GM18909 (cell line): ENCODE measurements around the gene DCST1.

Experiments
- ATAC-seq: cut with Tn5 transposase; IDR thresholded peaks from one replicate; pipeline ENCODE4 v1.9.1; 2021; ENCODE audit warnings: mild to moderate bottlenecking; ENCODE audit not compliant: unreplicated experiment, poor library complexity

The DCST1 gene

GRCh38 chr1:155000726-155001424 lies 32.7 kb upstream of the DCST1 start:
- peak; percentile 40 for ATAC-seq

- no peak for ATAC-seq
Measured at GRCh38 chr1:155001425-155001674, 32.3 kb upstream of the DCST1 start.

- ATAC-seq = peak; percentile 53
Measured at GRCh38 chr1:155001675-155002463, 31.8 kb upstream of the DCST1 start.

GRCh38 chr1:155002464-155003226 lies 31.0 kb upstream of the DCST1 start, which contains the start of gene ZBTB7B:
Gene ZBTB7B (plus strand): TSS chr1:155002802. CDS start chr1:155014661, 11,859 bp downstream.
- ATAC-seq = no peak

- no peak for ATAC-seq
Measured at GRCh38 chr1:155003227-155003765, 30.3 kb upstream of the DCST1 start.

GRCh38 chr1:155003766-155004351 lies 29.8 kb upstream of the DCST1 start:
- no peak for ATAC-seq

- ATAC-seq = no peak
Measured at GRCh38 chr1:155004352-155005075, 29.1 kb upstream of the DCST1 start.

GRCh38 chr1:155005076-155006011 lies 28.3 kb upstream of the DCST1 start:
- no peak for ATAC-seq

GRCh38 chr1:155006601-155007101 lies 27.0 kb upstream of the DCST1 start:
- no peak for ATAC-seq

- no peak for ATAC-seq
Measured at GRCh38 chr1:155007251-155007828, 26.3 kb upstream of the DCST1 start.

- no peak for ATAC-seq
Measured at GRCh38 chr1:155008015-155008941, 25.3 kb upstream of the DCST1 start.

GRCh38 chr1:155009221-155009711 lies 24.4 kb upstream of the DCST1 start:
- no peak for ATAC-seq

GRCh38 chr1:155009742-155010141 lies 23.9 kb upstream of the DCST1 start:
- ATAC-seq = no peak

- no peak for ATAC-seq
Measured at GRCh38 chr1:155010211-155010918, 23.3 kb upstream of the DCST1 start.

- no peak for ATAC-seq
Measured at GRCh38 chr1:155011004-155011416, 22.6 kb upstream of the DCST1 start.

GRCh38 chr1:155011437-155012025 lies 22.1 kb upstream of the DCST1 start:
- no peak for ATAC-seq
